Testis (tissue), 2 donors: ENCODE data around the gene ARID1A.

Experiments used
- POLR2A ChIP-seq: fragments of 450-650 bp; IDR thresholded peaks from one replicate; pipeline ENCODE4 v1.6.1; 2017; ENCODE audit warnings: antibody characterized with exemption, mild to moderate bottlenecking, moderate library complexity
- TF ChIP-seq, protein P1 (sequence below), 3 experiments: fragments of 450-650 bp in 2 of 3; fragments of 200-600 bp in 1 of 3; sonication (generic) in 1 of 3; IDR thresholded peaks; one replicate each; pipeline ENCODE4 v1.5.1; 2016 to 2019; ENCODE audit warnings: antibody characterized with exemption in 3 of 3, mild to moderate bottlenecking in 2 of 3, moderate library complexity in 1 of 3

DNA sequence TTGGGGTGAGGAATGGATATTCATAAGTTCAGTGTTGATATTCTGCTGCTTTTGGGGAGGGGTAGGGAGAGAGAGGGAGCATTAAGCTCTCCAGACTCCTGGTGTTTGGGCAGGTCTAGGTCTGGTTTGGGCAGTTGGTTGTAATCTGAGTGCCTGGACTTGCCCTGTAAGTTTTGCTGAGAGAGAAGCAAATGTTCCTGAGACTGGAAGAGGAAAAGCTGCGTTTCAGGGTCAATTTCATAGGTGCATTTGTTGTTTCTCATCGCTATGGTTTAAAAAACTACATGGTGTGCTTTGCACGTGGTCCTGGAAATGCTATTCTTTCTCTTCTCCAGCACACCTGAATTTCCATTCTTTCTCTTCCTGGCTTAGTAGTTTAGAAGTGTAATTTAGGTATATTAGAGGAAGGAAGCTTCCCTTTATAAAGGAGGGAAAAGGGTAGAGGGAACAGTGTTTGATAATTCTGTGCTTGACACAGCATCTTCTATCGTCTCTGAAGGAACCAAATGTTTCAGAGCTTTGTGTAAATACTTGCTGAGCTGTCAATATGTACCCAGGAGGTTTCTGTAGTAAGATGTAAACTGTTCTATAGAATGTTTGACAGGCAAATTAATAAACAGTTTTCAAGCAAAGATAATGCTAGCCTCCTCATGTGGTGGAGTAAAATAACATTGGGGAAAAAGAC lies 6.3 kb downstream of the ARID1A start:
- TF ChIP-seq, protein P1, sequence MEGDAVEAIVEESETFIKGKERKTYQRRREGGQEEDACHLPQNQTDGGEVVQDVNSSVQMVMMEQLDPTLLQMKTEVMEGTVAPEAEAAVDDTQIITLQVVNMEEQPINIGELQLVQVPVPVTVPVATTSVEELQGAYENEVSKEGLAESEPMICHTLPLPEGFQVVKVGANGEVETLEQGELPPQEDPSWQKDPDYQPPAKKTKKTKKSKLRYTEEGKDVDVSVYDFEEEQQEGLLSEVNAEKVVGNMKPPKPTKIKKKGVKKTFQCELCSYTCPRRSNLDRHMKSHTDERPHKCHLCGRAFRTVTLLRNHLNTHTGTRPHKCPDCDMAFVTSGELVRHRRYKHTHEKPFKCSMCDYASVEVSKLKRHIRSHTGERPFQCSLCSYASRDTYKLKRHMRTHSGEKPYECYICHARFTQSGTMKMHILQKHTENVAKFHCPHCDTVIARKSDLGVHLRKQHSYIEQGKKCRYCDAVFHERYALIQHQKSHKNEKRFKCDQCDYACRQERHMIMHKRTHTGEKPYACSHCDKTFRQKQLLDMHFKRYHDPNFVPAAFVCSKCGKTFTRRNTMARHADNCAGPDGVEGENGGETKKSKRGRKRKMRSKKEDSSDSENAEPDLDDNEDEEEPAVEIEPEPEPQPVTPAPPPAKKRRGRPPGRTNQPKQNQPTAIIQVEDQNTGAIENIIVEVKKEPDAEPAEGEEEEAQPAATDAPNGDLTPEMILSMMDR (IDR thresholded peaks at IDR 0.05): no peak
- no peak for TF ChIP-seq POLR2A
